ENCODE results near the gene F10.
"Not testable (repeated sequence)": the region's sequence is repeated elsewhere in the genome, so short reads cannot be mapped to it uniquely, and the experiment has no call there.

Gene F10

DNA sequence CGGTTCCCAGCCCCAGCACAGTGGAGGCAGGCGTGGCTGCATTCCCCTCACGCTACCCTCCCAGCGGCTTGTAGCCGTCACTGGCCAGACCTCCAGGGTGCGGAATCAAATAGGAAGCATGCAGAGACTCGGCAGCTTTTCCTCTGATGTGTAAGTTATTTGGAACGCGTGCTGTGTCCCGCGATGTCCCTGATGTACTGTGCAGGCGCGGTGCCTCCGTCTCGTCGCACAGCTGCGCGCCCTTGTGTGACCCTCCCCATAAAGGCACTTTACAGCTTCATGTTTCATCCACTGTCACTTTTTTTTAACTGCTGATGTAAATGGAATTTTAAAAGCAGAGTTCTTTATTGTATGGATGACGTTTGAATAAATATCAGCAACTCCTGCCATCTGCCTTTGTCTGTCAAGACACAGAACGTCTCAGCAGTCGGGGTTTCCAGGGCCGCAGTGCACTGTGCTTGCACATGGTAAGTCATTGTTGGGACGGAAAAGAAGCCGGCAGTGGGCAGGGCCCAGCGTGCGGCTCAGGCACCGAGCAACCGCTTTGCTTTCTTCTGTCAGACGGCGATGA, 24.4 kb upstream of the F10 start:
- no peak for DNase-seq (ENCODE audit: low read depth, low spot score)

DNA sequence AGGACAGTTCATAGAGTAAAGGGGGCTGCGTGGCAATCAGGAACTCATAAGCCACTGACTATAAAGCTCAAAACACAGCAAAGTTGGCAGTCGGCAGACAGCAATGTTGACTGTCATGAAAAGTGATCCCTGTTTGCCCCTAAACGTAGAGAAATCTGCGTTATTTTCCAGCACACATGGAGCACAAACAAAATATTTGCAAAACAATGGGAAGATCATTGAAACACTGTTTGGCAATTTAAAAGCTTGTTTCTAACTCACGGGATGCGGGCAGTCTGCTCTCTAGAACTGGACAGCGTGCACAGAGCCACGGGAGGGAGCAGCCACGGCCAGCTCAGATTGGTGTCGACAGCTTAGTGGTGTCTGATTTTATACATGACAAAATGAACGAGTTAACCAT, 23.5 kb upstream of the F10 start:
- DNase-seq (ENCODE audit: low read depth, low spot score) = no peak

DNA sequence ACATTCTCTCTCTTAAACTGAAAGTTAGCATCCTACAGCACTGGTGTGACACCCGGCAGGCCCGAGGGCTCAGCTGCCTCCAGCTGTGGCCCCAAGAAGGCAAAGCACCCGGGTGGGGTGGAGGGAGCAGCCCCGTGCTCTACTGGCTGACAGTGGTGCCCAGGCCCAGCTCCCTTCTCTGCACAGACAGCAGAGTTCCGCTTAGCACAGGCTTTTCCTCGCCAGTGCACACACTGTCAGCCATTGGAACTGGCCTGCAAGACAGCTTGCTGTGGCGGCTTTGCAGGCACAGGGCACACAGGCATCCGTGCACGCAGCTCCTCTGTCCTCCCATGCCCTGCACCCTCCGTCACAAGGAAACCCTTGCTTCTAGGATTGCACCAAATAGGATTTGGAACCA, 20.3 kb upstream of the F10 start:
- not testable (repeated sequence) for DNase-seq (ENCODE audit: low read depth, low spot score)

DNA sequence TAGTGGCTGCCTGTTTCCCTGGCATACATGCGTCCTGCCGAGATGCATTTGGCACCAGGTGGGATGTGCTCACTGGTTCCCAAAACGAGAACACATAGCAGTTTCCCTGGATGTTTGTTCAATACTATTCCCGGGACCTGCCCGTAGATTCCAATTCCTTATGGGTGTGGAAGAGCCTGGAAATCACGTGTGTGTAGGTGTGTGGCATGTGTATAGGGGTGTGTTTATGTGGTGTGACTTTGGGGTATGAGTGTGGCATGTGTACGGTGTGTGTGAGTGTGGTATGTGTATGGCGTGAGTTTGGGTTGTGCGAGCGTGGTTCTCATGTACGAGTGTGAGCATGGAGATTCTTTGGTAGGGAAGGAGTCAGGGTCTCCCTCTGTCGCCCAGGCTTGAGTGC, 19.9 kb upstream of the F10 start:
- no peak for DNase-seq (ENCODE audit: low read depth, low spot score)

DNA sequence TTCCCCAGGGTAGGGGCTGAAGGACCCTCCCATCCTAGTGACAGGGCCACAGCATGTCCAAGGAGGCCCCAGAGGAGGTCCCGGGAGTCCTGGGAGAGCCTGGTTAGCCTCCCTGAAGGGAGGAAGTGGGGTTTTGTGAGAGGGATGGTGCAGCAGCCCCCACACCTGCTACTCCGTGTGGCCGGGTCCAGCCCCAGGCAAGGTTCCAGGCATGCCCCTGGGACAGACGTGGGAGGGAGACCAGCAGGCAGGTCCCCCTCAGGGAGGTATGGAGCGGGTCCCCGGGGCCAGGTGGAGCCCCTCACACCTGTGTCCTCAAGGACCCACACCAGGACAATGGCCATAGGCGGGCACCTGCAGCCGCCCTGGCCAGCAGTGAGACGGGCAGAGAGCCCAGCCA, 19.0 kb upstream of the F10 start:
- DNase-seq (ENCODE audit: low read depth, low spot score) = no peak

DNA sequence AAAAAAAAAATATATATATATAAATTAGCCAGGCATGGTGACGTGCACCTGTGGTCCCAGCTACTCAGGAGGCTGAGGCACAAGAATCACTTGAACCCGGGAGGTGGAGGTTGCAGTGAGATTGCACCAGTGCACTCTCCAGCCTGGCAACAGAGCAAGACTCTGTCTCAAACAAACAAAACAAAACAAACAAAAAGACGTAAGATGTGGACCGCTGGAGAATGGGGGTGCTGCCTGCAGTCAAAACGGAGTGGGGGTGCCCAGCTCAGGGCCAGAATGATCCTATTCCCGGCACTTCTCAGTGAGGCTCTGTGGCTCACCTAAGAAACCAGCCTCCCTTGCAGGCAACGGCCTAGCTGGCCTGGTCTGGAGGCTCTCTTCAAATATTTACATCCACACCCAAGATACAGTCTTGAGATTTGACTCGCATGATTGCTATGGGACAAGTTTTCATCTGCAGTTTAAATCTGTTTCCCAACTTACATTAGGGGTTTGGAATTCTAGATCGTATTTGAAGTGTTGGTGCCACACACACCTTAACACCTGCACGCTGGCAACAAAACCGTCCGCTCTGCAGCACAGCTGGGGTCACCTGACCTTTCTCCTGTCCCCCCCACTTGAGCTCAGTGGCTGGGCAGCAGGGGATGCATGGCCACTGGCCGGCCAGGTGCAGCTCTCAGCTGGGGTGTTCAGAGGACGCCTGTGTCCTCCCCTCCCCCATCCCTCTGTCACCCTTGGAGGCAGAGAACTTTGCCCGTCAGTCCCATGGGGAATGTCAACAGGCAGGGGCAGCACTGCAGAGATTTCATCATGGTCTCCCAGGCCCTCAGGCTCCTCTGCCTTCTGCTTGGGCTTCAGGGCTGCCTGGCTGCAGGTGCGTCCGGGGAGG, 17.3 kb upstream of the F10 start, which contains the start of gene F7:
Gene F7, plus strand, starts transcription at position 760 of the 889 bp plus-strand sequence. Its CDS starts 51 bp downstream, at position 811.
- DNase-seq (ENCODE audit: low read depth, low spot score) = no peak

- DNase-seq (ENCODE audit: low read depth, low spot score) = no peak
These were observed 16.6 kb upstream of the F10 start for GRCh38 chr13:113105921-113106452.

DNA sequence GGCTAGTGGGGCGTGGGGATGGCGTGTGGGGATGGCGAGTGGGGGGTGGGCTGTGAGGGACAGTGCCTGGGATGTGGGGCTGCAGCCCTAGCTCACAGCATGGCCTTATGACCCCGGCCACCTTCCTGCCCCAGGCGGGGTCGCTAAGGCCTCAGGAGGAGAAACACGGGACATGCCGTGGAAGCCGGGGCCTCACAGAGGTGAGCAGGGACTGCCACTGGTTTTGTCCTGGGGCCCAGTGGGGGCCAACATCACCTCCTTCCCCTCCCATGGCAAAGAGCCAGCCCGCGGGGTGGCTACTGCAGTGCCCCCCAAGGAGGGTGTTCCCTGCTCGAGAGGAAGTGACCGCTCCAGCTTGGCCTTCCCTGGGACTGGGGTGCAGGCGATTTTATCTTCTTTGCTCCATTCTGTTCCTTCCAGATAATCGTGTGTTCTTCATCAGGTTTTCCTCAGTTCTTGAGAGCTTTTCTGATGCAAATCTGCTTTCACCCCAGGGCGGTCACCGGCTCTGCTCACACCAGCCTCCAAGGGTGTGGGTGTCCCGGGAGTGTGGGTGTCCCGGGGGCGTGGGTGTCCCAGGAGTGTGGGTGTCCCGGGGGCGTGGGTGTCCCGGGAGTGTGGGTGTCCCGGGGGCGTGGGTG, 15.8 kb upstream of the F10 start:
- DNase-seq (ENCODE audit: low read depth, low spot score) = no peak

DNA sequence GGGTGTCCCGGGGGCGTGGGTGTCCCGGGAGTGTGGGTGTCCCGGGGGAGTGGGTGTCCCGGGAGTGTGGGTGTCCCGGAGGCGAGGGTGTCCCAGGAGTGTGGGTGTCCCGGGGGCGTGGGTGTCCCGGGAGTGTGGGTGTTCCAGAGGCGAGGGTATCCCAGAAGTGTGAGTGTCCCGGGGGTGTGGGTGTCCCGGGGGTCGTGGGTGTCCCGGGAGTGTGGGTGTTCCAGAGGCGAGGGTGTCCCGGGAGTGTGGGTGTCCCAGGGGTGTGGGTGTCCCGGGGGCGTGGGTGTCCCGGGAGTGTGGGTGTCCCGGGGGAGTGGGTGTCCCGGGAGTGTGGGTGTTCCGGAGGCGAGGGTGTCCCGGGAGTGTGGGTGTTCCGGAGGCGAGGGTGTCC, 14.1 kb upstream of the F10 start:
- not testable (repeated sequence) for DNase-seq (ENCODE audit: low read depth, low spot score)

DNA sequence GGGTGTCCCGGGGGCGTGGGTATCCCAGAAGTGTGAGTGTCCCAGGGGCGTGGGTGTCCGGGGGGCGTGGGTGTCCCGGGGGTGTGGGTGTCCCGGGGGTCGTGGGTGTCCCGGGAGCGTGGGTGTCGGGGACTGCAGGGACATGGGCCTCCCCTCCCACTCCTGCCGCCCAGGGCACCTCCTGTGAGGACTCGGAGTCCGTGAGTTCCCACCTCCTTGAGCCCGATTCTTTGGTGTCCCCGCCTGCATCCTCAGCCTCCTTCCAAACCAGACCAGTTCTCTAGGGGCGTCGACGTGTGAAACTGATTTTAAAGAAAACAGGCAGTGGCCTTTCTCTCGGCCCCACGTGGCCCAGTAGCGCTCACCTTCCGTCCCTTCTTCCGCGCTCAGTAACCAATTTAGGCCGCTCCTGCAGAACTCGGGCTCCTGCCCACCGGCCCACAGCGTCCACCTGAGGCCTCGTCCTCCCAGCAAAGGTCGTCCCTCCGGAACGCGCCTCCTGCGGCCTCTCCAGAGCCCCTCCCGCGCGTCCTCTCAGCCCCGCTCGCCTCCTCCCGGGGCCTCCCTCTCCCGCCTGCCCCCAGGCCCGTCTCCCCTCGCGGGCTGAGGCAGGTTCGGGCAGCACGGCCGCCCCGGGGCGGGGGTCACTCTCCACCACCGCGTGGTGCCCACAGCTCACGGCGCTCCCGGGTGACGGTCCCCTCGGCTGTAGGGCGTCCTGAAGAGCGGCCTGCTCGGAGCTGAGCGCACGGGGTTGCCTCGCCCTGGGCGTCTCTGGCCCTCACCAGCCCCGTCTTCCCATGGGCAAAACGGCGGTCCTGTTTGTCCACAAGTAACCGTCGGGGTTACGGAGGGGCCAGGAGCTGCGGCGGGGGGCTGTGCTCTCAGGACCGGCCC, 13.2 kb upstream of the F10 start:
- DNase-seq (ENCODE audit: low read depth, low spot score) = no peak

DNA sequence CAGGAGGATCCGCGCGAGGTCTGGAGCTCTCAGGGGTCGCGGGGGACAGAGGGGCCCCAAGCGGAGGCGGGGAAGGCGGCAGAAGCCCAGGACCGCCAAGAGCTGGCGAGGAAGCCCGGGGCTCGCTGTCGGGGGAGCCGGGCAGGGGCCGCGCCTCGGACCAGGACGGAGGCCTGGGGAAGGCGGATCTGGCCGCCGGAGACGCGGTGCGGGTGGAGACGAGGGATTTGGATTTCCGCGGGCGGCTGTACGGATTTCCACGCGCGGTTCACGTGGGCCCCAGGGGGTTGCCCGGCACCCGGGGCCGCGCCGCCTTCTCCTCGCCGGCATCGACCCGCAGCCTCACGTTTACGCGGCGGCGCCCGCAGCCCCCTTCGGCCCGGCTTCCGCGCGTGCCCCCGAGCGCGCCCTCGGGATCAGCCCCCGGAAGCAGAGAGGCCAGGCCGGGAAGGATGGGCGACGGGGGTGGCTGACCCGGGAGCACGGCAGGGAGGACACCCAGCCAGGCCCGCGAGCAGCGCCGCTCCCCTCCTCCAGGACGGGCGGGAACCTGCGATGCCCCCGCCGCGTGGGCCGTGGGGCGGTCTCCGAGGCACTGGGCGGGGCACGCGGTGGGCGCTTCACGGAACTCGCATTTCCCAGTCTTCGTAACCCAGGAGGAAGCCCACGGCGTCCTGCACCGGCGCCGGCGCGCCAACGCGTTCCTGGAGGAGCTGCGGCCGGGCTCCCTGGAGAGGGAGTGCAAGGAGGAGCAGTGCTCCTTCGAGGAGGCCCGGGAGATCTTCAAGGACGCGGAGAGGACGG, 12.3 kb upstream of the F10 start:
- no peak for DNase-seq (ENCODE audit: low read depth, low spot score)

- no peak for DNase-seq (ENCODE audit: low read depth, low spot score)
These were observed 11.7 kb upstream of the F10 start for GRCh38 chr13:113110852-113111315.

DNA sequence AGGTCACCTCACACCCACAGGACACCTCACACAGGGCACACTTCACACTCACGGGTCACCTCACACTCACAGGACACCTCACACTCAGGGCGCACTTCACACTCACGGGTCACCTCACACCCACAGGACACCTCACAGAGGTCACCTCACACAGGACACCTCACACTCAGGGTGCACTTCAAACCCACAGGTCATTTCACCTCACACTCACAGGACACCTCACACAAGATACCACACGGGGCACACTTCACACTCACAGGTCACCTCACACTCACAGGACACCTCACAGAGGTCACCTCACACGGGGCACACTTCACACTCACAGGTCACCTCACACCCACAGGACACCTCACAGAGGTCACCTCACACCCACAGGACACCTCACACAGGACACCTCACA, 10.8 kb upstream of the F10 start:
- DNase-seq (ENCODE audit: low read depth, low spot score) = not testable (repeated sequence)

DNA sequence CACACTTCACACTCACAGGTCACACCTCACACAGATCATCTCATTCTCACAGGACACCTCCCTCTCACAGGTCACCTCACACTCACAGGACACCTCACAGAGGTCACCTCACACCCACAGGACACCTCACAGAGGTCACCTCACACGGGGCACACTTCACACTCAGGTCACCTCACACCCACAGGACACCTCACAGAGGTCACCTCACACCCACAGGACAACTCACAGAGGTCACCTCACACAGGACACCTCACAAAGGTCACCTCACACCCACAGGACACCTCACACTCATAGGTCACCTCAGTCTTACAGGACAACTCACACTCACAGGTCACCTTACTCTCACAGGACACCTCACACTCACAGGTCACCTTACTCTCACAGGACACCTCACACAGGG, 10.1 kb upstream of the F10 start:
- DNase-seq (ENCODE audit: low read depth, low spot score) = not testable (repeated sequence)

- DNase-seq (ENCODE audit: low read depth, low spot score) = no peak
These were observed 9.4 kb upstream of the F10 start for GRCh38 chr13:113112893-113113845.

DNA sequence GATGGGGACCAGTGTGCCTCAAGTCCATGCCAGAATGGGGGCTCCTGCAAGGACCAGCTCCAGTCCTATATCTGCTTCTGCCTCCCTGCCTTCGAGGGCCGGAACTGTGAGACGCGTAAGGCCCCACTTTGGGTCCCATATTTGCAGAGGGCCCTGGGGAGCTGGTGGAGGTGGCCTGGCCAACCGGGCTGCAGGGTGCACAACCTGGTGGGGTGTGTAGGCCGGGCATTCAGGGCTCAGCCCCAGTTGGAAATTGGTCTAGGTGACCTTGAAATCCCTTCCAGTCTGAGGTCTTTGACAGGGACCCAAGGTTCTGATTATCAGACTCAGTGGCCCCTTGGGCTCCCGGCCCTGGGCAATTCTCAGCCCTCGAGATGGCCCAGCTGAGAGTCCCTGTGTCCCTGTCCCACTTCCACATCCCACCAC, 8.7 kb upstream of the F10 start:
- DNase-seq (ENCODE audit: low read depth, low spot score) = no peak

- no peak for DNase-seq (ENCODE audit: low read depth, low spot score)
These were observed 7.9 kb upstream of the F10 start for GRCh38 chr13:113114511-113115362.

All from brain pericyte (primary cell).